Testis (tissue), 3 donors: ENCODE results near the gene LANCL1. TPM values are rescaled to one million over a fixed set of nuclear protein-coding genes. Genes with fewer than 3 reads are reported as not detected.
"Not testable (repeated sequence)": the region's sequence is repeated elsewhere in the genome, so short reads cannot be mapped to it uniquely, and the experiment has no call there.

ENCODE experiments used
- DNase-seq: peaks from one replicate; pipeline ENCODE4 v3.0.0-alpha.2; 2019
- H3K27ac ChIP-seq, 2 donors: fragments of 200-600 bp; sonication (generic); one replicate each; pipeline ENCODE4 v1.5.1; 2019
- H3K27me3 ChIP-seq: fragments of 200-600 bp; sonication (generic); one replicate; pipeline ENCODE4 v1.5.1; 2019
- H3K36me3 ChIP-seq: fragments of 200-600 bp; sonication (generic); one replicate; pipeline ENCODE4 v1.5.1; 2017; ENCODE audit warnings: low read depth; ENCODE audit errors: missing control alignments
- H3K4me1 ChIP-seq: fragments of 200-600 bp; sonication (generic); one replicate; pipeline ENCODE4 v1.5.1; 2019
- H3K4me3 ChIP-seq, 2 donors: fragments of 200-600 bp; sonication (generic); one replicate each; pipeline ENCODE4 v1.5.1; 2017 to 2019
- H3K9me3 ChIP-seq: fragments of 200-600 bp; sonication (generic); one replicate; pipeline ENCODE4 v1.5.1; 2017
- POLR2A ChIP-seq: fragments of 450-650 bp; IDR thresholded peaks from one replicate; pipeline ENCODE4 v1.6.1; 2017; ENCODE audit warnings: antibody characterized with exemption, mild to moderate bottlenecking, moderate library complexity
- WGBS, 2 donors: methylation state at CpG; one replicate each; pipeline ENCODE4 v1.1.5; 2018; 5-methylcytosine and 5-hydroxymethylcytosine counted together
- intact Hi-C: fragments of 100-400 bp; cut with DNase I; formaldehyde crosslinking; loops from one replicate; pipeline ENCODE4 v1.15.1; 2023; ENCODE audit warnings: low total_unique reads
- polyA plus RNA-seq: library from polyadenylated mRNA; stranded (reverse); fragments of 350-450 nt; fragmentation: Illumina TruSeq; extraction: RNeasy Lipid Tissue Mini Kit (QIAGEN cat#74804); gene quantifications from one replicate; pipeline ENCODE4 v1.2.3, GENCODE V29; 2014; ENCODE audit warnings: low read depth, low replicate concordance; ENCODE audit not compliant: insufficient read depth
- total RNA-seq, 2 donors: library from RNA; depleted of rRNA; stranded (reverse); fragments of >200 nt; gene quantifications; one replicate each; pipeline ENCODE4 v1.2.3, GENCODE V29; 2016
- TF ChIP-seq, protein P1 (sequence below), 3 experiments: fragments of 450-650 bp in 2 of 3; fragments of 200-600 bp in 1 of 3; sonication (generic) in 1 of 3; IDR thresholded peaks; one replicate each; pipeline ENCODE4 v1.5.1; 2016 to 2019; ENCODE audit warnings: antibody characterized with exemption in 3 of 3, mild to moderate bottlenecking in 2 of 3, moderate library complexity in 1 of 3

LANCL1 gene
- total and polyA plus RNA-seq, 3 donors from 2014 or later: 55.6 to 126 (median 59.5) TPM

DNA sequence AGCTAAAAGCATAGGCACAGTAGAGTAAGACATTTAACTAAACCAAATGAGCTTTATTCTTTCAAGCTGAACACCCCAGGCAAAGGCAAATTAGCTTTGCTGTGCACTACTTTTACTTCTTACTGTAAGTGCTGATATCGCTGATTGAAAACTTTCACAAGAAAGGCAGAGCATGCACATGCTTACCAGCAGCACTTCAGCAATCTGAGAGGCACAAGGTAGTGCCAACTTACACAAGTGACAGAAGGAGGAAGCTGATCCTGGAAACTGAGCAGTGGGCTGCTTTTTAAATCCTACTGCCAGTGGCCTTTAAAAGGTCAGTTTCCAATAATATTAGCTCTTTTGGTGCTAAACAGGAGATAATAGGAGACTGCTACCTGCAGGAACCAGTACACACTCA is 43.9 kb downstream of the LANCL1 start:
- WGBS, 2 donors: 94 to 100% methylated on average over 1 of the region's 1 CpG
- Histone ChIP-seq H3K4me1 (no peaks in the 10 kb centered on the region), H3K27me3 (no peaks in the 10 kb centered on the region), H3K9me3 (no peaks in the 10 kb centered on the region), H3K36me3 (no peaks in the 10 kb centered on the region), H3K27ac (no peak overlapping the region), H3K4me3 (no peak overlapping the region)
- intact Hi-C loops: no loop called here
- no peak for DNase-seq
- no peak for TF ChIP-seq POLR2A
- TF ChIP-seq, protein P1, sequence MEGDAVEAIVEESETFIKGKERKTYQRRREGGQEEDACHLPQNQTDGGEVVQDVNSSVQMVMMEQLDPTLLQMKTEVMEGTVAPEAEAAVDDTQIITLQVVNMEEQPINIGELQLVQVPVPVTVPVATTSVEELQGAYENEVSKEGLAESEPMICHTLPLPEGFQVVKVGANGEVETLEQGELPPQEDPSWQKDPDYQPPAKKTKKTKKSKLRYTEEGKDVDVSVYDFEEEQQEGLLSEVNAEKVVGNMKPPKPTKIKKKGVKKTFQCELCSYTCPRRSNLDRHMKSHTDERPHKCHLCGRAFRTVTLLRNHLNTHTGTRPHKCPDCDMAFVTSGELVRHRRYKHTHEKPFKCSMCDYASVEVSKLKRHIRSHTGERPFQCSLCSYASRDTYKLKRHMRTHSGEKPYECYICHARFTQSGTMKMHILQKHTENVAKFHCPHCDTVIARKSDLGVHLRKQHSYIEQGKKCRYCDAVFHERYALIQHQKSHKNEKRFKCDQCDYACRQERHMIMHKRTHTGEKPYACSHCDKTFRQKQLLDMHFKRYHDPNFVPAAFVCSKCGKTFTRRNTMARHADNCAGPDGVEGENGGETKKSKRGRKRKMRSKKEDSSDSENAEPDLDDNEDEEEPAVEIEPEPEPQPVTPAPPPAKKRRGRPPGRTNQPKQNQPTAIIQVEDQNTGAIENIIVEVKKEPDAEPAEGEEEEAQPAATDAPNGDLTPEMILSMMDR (IDR thresholded peaks at IDR 0.05): no peak

DNA sequence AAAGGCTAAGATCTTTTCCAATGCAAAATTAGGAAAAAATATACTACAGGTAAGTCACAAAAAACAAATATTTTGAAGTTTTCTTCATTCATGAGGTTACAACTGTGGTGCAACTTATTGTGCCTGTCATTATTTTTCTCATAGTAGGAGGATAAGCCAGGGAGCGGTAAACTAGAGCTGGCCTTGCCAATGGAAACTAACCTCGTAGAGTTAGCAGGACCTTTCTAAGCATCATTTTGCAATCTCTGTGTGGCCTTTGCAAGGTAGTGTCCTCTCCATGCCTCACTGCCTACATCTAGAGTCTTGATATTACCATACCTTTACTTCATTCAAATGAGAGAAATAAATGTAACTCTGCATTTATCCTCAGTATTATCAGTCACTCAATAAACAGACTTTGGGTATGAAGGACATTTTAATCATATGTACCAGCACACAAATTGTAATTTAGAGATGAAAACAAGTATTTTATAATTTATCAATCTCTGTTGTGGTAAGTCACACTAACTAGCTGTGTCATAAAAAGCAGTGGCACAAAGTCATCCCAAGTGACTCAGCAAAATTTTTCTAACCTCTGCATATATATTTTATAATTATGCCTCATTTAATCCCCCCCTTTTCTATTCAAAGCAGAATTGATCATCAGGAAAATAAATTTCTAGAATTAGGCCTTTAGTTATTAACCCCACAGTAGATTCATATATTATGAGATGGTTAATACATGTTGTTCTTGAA is 47.0 kb downstream of the LANCL1 start:
- DNase-seq: no peak
- no peak overlapping the region for H3K4me3 ChIP-seq
- 85 to 96% methylated on average over 2 of the region's 2 CpGs for WGBS, 2 donors
- no peaks in the 10 kb centered on the region for H3K36me3 ChIP-seq
- TF ChIP-seq, protein P1 (IDR thresholded peaks at IDR 0.05): no peak
- no peak for TF ChIP-seq POLR2A
- no peak overlapping the region for H3K27ac ChIP-seq
- intact Hi-C loops: no loop called here
- no peaks in the 10 kb centered on the region for H3K4me1 ChIP-seq
- no peaks in the 10 kb centered on the region for H3K27me3 ChIP-seq
- no peaks in the 10 kb centered on the region for H3K9me3 ChIP-seq

DNA sequence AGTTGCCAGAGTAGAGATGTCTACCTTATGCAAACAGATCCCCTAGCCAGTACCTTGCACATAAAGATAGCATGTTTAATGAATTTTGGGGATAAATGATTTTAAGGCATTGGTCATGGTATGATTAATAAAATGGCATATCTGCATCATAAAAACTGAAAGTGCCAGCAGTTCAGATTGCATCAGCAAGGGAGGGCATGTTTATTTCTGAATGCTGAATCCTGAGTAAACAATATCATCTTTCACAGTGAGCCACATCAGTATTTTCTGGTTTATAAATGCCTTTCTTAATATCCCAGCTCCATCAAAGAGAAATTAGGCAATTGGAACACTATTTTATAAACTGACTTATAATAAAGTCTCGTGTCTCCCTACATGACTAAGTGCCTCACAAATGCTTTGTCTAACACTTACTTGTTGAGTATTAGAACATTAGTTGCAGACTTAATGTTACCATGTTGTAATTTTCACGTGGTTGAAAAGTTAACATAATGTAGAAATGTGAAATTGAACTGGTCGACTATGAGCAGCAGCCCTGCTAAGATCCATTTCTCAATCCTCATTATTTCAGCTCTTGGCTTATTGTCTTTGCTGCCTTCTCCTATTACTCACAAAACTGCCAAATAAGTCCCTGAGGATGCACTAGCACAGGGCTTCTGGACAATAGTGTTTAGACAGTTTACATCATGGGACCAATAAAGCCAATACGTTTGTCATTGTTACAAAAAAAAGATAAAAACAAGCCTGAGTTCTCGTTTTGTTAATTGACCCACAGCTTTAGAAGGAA is 48.0 kb downstream of the LANCL1 start:
- no peaks in the 10 kb centered on the region for H3K27me3 ChIP-seq
- H3K27ac ChIP-seq: no peak overlapping the region
- H3K4me3 ChIP-seq: no peak overlapping the region
- TF ChIP-seq, protein P1 (IDR thresholded peaks at IDR 0.05): no peak
- TF ChIP-seq POLR2A: no peak
- 56 to 65% methylated on average over 5 of the region's 5 CpGs for WGBS, 2 donors
- intact Hi-C loops: no loop called here
- H3K9me3 ChIP-seq: no peaks in the 10 kb centered on the region
- H3K36me3 ChIP-seq: no peaks in the 10 kb centered on the region
- no peaks in the 10 kb centered on the region for H3K4me1 ChIP-seq
- no peak for DNase-seq

DNA sequence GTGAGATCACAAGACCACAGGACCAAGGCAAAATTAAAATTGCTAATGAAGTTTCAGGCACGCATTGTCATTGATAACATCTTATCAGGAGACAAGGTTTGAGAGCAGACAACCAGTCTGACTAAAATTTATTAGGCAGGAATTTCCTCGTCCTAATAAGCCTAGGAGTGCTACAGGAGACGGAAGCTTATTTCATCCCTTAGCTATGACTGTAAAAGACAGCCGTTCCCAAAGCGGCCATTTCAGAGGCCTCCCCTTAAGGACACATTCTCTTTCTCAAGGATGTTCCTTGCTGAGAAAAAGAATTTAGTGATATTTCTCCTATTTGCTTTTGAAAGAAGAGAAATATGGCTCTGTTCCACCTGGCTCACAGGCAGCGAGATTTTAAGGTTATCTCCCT is 49.2 kb downstream of the LANCL1 start:
- 89 to 92% methylated on average over 6 of the region's 6 CpGs for WGBS, 2 donors
- H3K4me1 ChIP-seq, DNase-seq, H3K36me3 ChIP-seq, H3K27me3 ChIP-seq, intact Hi-C loops, H3K9me3 ChIP-seq, H3K27ac ChIP-seq, H3K4me3 ChIP-seq: not testable (repeated sequence)

DNA sequence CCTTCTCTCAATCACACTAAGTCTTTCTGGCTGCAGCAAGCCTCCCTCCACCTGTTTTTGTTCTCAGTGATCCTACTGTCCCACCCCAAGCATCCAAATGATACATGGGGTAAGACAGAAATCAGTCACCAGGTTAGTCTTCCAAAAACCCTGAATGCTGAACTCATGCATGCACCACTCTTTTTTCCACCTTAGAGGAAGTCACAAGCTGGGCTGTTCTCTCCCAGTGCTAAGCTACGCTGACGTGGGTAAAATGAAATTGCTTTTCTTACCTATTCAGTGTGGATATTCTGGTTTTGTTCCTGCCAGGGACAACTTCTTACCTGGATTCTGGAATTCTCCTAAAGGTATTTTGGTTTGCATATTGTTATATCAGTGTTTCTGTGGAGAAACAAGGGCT is 54.2 kb downstream of the LANCL1 start:
- H3K27ac ChIP-seq: no peak overlapping the region
- intact Hi-C loops: no loop called here
- no peaks in the 10 kb centered on the region for H3K9me3 ChIP-seq
- H3K36me3 ChIP-seq: no peaks in the 10 kb centered on the region
- no peaks in the 10 kb centered on the region for H3K4me1 ChIP-seq
- no peaks in the 10 kb centered on the region for H3K27me3 ChIP-seq
- TF ChIP-seq, protein P1 (IDR thresholded peaks at IDR 0.05): no peak
- no peak for TF ChIP-seq POLR2A
- H3K4me3 ChIP-seq: no peak overlapping the region
- WGBS, 2 donors: 68 to 86% methylated on average over 2 of the region's 2 CpGs
- no peak for DNase-seq
